Ovary (tissue), 3 donors: ENCODE results near the gene PPARA.

ENCODE experiments used
- POLR2A ChIP-seq: fragments of 450-650 bp; IDR thresholded peaks from one replicate; pipeline ENCODE4 v1.6.1; 2017; ENCODE audit warnings: antibody characterized with exemption, mild to moderate bottlenecking, moderate library complexity
- TF ChIP-seq, protein P1 (sequence below), 3 donors: fragments of 450-650 bp in 2 of 3; fragments of 200-600 bp in 1 of 3; IDR thresholded peaks; one replicate each; pipeline versions ENCODE4 v1.5.1 to v1.8.0; 2016 to 2022; ENCODE audit warnings: antibody characterized with exemption in 3 of 3, mild to moderate bottlenecking in 1 of 3
- donor health status: DM: no; HTN: no; CAD: no.

DNA sequence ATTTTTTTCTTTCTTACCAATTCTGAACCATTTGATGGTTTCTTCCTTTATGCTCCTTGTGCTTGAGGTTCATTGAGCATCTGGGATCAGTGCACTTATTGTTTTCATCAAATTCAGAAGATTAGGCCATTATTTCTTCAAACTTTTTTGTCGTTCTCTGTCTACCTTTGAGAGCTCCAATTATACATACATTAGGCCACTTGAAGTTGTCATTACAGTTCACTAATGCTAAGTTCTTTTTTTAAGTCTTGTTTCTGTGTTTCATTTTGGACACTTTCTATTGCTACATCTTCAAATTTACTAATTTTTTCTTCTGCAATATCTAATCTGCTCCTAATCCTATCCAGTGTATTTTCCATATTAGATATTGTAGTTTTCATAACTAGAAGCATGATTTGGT is 58.9 kb downstream of the PPARA start:
- TF ChIP-seq, protein P1, sequence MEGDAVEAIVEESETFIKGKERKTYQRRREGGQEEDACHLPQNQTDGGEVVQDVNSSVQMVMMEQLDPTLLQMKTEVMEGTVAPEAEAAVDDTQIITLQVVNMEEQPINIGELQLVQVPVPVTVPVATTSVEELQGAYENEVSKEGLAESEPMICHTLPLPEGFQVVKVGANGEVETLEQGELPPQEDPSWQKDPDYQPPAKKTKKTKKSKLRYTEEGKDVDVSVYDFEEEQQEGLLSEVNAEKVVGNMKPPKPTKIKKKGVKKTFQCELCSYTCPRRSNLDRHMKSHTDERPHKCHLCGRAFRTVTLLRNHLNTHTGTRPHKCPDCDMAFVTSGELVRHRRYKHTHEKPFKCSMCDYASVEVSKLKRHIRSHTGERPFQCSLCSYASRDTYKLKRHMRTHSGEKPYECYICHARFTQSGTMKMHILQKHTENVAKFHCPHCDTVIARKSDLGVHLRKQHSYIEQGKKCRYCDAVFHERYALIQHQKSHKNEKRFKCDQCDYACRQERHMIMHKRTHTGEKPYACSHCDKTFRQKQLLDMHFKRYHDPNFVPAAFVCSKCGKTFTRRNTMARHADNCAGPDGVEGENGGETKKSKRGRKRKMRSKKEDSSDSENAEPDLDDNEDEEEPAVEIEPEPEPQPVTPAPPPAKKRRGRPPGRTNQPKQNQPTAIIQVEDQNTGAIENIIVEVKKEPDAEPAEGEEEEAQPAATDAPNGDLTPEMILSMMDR (IDR thresholded peaks at IDR 0.05): no peak
- no peak for TF ChIP-seq POLR2A
